ENCODE measurements around the gene AGRN.

The AGRN gene

DNA sequence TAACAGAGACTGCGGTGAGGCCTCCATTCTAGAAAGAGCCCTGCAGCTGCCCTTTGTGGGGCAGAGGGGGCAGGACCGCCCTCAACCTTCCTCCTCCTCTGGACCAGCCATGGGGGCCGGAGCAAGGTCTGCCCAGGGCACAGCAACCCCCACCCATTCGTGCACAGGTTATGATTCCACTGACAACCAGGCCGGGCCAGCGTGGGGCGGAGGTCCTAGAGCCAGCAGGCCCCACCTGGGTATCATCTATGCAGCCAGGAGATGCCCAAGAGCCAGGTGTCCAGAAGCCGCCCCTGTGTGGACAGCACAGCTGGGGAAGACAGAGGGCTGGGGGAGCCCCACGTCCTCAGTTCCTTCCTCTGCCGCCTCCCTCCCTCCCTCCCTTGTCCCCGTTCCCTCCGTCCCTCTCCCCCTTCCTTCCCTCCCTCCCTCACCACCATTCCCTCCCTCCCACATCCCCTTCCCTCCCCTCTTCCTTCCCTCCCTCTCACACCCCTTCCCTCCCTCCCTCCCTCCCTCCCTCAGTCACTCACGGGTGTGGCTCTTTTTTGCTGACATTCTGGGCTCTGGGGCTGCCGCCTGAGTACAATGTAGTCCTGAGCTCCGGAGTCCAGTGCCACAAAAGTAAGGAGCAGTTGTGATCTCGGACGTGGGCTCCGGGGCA is 41.9 kb downstream of the AGRN start:
- Histone ChIP-seq H3K79me2 (no peaks in the 10 kb centered on the region), H3K9ac (no peak overlapping the region), H3K4me2 (ENCODE audit: low read length) (no peak overlapping the region), H3K9me3 (ENCODE audit: control insufficient read depth, low read length) (no peaks in the 10 kb centered on the region), H3K27ac (no peak overlapping the region), H2AFZ (no peak overlapping the region), H3K36me3 (ENCODE audit: control insufficient read depth, insufficient read depth, low read length) (no peaks in the 10 kb centered on the region), H3K27me3 (ENCODE audit: control insufficient read depth, insufficient read depth, low read length) (peaks cover 2% of the 10 kb centered on the region), H3K4me1 (no peaks in the 10 kb centered on the region), H3K4me3 (ENCODE audit: low read depth, low read length) (no peak overlapping the region)
- TF ChIP-seq, protein P1, sequence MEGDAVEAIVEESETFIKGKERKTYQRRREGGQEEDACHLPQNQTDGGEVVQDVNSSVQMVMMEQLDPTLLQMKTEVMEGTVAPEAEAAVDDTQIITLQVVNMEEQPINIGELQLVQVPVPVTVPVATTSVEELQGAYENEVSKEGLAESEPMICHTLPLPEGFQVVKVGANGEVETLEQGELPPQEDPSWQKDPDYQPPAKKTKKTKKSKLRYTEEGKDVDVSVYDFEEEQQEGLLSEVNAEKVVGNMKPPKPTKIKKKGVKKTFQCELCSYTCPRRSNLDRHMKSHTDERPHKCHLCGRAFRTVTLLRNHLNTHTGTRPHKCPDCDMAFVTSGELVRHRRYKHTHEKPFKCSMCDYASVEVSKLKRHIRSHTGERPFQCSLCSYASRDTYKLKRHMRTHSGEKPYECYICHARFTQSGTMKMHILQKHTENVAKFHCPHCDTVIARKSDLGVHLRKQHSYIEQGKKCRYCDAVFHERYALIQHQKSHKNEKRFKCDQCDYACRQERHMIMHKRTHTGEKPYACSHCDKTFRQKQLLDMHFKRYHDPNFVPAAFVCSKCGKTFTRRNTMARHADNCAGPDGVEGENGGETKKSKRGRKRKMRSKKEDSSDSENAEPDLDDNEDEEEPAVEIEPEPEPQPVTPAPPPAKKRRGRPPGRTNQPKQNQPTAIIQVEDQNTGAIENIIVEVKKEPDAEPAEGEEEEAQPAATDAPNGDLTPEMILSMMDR (IDR thresholded peaks at IDR 0.05), result no peak

DNA sequence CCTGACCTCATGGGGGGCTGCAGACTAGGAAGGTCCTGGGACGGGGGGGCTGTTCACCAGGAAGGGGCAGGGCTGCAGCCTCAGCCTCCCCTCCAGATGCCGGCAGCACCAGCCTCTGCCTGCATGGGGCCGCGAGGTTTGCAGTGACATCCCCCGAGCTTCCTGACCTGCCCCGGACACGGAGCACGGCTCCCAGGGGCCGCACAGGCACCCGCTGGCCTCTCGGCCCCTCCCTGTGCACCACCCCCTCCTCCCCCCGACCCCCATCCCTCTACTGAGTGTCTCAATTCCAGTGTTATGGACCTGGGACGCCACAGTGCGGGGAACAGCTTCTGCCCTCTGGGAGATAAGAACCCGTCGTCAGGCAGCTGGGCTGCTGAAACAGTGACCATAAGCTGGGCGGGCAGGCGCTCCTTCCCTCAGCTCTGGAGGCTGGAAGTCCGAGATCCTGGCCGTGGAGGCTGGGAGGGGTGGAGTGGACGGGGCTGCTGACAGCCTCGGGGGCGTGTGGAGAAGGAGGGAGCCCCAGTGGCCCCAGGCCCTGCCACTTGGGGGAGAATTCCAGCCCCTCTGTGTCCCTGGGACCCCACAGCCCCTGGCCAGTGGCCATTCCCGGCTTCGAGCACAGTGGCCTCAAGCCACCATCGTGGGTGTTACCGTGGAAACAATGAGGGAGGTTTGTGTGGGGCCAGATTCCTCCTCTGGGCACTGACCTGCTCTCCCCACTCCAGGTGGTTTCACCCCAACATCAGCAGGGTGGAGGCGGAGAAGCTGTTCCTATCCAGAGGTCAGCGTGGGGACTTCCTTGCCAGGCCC is 42.6 kb downstream of the AGRN start:
- H3K27me3 ChIP-seq (ENCODE audit: control insufficient read depth, insufficient read depth, low read length), result peaks cover 2% of the 10 kb centered on the region
- no peak overlapping the region for H3K9ac ChIP-seq
- TF ChIP-seq, protein P1 (IDR thresholded peaks at IDR 0.05), result no peak
- no peak overlapping the region for H3K4me2 ChIP-seq (ENCODE audit: low read length)
- H3K36me3 ChIP-seq (ENCODE audit: control insufficient read depth, insufficient read depth, low read length), result no peaks in the 10 kb centered on the region
- H3K4me1 ChIP-seq, result no peaks in the 10 kb centered on the region
- H3K79me2 ChIP-seq, result no peaks in the 10 kb centered on the region
- no peak overlapping the region for H3K4me3 ChIP-seq (ENCODE audit: low read depth, low read length)
- H3K9me3 ChIP-seq (ENCODE audit: control insufficient read depth, low read length), result no peaks in the 10 kb centered on the region
- H2AFZ ChIP-seq, result no peak overlapping the region
- no peak overlapping the region for H3K27ac ChIP-seq

DNA sequence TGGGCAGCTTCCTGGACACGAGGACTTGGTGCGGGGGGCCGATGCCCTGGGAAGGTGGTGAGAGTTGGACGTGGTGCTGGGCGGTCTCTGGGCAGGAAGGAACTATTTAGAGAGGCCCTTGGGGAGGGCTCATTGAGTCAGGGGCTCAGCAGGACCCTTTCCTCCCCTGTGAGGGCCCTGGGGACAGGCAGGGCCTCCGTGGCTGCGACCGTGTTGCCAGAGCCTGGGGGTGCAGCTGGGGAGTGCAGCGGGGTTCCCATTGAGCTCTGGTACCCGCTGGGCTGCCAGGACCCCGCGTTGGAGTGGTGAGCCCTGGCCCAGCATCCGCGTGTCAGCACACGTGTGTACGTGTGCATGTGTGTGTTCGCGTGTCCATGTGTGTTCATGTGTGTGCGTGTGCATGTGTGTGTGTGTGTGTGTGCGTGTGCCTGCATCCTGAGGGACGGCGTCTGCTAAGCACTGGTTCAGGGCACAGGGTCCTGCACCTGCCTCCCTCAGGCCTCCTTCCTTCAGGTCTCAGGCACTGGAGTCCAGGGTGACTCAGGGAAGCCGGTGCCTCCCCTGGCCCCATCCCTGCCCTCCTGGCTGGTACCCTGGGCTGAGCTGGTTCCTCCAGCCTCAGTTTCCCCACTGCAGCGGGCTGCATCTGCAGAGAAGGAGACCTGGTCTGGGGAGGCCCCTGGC is 43.5 kb downstream of the AGRN start:
- Histone ChIP-seq H3K4me3 (ENCODE audit: low read depth, low read length) (no peak overlapping the region), H3K27me3 (ENCODE audit: control insufficient read depth, insufficient read depth, low read length) (peaks cover 2% of the 10 kb centered on the region)

DNA sequence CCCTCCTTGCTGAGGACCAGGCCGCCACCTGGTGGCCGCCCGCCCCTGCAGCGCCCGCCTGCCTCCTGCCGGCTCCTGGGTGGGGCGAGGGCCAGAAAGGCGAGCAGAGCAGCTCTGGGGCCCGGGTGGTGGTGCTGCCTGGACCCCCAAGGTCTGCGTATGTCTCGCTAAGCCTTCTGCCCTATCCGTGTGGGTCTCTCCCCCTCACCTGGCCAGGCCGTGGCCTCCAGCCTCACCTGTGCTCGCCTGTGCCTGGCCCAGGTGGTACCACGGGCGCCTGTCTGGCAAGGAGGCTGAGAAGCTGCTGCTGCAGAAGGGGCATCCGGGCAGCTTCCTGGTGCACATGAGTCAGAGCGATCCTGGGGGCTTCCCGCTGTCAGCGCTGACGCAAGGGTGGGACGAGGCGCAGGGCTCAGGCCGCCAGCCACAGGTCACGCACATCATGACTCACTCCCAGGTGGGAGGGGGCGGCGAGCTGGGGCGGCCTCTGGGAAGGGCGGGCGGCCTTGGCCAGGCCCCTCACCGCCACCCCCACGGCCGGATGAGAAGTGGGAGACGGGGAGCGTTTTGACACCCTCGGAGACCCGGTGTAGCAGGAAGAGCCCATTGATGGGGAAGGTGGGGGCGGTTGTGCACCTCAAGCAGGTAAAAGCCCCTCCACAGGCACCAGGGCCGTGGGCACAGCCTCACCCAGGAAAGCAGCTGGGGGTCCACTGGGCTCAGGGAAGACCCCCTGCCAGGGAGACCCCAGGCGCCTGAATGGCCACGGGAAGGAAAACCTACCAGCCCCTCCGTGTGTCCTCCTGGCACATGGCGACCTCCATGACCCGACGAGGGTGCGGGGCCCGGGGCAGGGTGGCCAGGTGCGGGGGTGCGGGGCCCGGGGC is 44.3 kb downstream of the AGRN start:
- Histone ChIP-seq H2AFZ (no peak overlapping the region), H3K27me3 (ENCODE audit: control insufficient read depth, insufficient read depth, low read length) (peaks cover 2% of the 10 kb centered on the region), H3K36me3 (ENCODE audit: control insufficient read depth, insufficient read depth, low read length) (no peaks in the 10 kb centered on the region), H3K9ac (no peak overlapping the region), H3K27ac (no peak overlapping the region), H3K4me2 (ENCODE audit: low read length) (peak overlapping the region; percentile 49), H3K79me2 (no peaks in the 10 kb centered on the region), H3K4me1 (no peaks in the 10 kb centered on the region), H3K9me3 (ENCODE audit: control insufficient read depth, low read length) (no peaks in the 10 kb centered on the region), H3K4me3 (ENCODE audit: low read depth, low read length) (no peak overlapping the region)
- TF ChIP-seq, protein P1 (IDR thresholded peaks at IDR 0.05), result peak; percentile 81

More for the DNA sequence above, 43.5 kb downstream of the AGRN start:
- no peak overlapping the region for H3K27ac ChIP-seq
- no peak overlapping the region for H3K4me2 ChIP-seq (ENCODE audit: low read length)
- no peaks in the 10 kb centered on the region for H3K4me1 ChIP-seq
- no peaks in the 10 kb centered on the region for H3K79me2 ChIP-seq
- no peak overlapping the region for H3K9ac ChIP-seq
- TF ChIP-seq, protein P1 (IDR thresholded peaks at IDR 0.05), result no peak
- H3K9me3 ChIP-seq (ENCODE audit: control insufficient read depth, low read length), result no peaks in the 10 kb centered on the region
- H3K36me3 ChIP-seq (ENCODE audit: control insufficient read depth, insufficient read depth, low read length), result no peaks in the 10 kb centered on the region
- H2AFZ ChIP-seq, result no peak overlapping the region

Measured in parathyroid adenoma (tissue), 2 donors.